Measurements from ENCODE around the gene PREB.
"Not testable (repeated sequence)": the region's sequence is repeated elsewhere in the genome, so short reads cannot be mapped to it uniquely, and the experiment has no call there.

The PREB gene
- 23.7 to 42.3 (median 37.2) reads per million in 4 donors for total RNA-seq

- DNase-seq = peak; percentile 96 to 99 (median 97)
Observed at GRCh38 chr2:27133905-27134780, at the start of gene PREB. PREB (minus strand) TSS chr2:27134636; CDS start chr2:27134421, 215 bp downstream.

- DNase-seq = no peak
Observed at GRCh38 chr2:27184115-27184514, 49.7 kb upstream of the PREB start.

- no peak for DNase-seq
Observed at GRCh38 chr2:27182346-27182745, 47.9 kb upstream of the PREB start.

DNA sequence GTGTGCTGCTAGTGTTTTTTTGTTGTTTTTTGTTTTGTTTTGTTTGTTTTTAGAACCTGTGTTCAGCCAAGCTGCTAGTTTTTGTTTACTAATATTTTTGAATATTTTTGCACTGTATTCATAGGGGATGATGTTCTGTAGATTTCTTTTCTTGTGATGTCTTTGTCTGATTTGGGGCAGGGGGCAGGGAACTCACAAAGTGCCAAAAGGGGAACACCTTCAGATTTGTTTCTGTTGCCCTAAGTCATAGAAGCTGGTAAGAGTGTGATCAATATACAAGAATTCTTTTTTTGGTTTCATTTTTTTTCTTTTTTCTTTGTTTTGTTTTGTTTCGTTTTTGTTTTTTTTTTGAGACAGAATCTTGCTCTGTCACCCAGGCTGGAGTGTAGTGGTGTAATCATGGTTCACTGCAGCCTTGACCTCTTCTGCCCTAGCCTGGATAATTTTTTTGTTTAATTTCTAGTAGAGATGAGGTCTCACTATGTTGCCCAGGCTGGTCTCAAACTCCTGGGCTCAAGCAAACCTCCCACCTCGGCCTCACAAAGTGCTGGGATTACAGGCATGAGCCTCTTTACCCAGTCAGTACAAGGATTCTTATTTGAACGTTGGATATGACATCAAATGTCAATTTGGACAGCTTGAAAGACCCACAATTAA is 45.0 kb upstream of the PREB start:
- no peak for DNase-seq

DNA sequence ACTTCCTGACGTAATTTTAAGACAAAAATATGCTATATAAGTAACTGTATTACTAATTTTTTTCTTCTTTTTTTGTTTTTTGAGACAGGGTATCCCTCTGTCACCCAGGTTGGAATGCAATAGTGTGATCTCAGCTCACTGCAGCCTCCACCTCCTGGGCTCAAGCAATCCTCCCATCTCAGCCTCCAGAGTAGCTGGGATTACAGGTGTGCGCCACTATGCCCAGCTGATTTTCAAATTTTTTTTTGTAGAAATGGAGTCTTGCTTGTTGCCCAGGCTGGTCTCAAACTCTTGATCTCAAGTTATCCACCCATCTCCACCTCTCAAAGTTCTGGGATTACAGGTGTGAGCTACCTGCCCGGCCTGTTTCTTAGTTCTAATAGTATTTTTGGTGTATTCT is 44.0 kb upstream of the PREB start:
- DNase-seq = no peak

- no peak for DNase-seq
Observed at GRCh38 chr2:27177441-27178351, 43.3 kb upstream of the PREB start.

- not testable (repeated sequence) for DNase-seq
Observed at GRCh38 chr2:27175781-27176180, 41.3 kb upstream of the PREB start.

- no peak for DNase-seq
Observed at GRCh38 chr2:27175330-27175729, 40.9 kb upstream of the PREB start.

DNA sequence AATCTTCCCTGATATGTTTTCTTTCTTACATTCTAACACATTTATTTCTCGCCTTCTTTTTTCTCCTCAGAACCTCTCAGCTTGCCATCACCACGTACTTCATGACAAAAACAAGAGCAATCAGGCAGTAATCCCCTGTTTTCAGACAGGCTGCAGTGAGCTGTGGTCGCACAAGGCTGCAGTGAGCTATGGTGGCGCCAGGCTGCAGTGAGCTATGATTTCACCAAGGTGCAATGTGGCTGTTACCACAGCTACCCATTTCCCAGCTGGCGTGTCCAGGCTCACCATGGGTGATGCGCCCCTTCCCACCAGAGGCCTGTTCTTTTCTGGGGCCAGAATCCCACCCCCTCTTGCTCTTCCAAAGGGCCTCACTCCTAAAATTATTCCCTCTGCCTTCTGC is 40.2 kb upstream of the PREB start:
- DNase-seq = no peak

DNA sequence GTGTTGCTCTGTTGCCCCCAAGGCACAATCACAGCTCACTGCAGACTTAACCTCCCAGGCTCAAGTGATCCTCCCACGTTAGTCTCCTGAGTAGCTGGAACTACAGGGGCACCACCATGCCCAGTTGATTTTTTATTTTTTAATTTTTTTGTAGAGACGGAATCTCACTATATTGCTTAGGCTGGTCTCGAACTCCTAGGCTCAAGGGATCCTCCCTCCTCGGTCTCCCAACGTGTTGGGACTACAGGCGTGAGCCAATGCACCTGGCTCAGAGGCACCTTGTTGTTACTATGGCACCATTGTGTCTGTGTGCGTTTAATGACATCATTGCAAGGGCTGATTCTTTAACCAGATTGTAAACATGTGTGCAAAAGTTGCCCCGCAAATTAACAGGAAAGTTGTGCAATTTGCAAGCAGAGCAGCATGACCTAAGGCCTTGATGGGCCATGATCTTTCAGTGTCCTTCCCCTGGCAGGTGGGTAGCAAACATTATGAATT is 37.0 kb upstream of the PREB start:
- no peak for DNase-seq

DNA sequence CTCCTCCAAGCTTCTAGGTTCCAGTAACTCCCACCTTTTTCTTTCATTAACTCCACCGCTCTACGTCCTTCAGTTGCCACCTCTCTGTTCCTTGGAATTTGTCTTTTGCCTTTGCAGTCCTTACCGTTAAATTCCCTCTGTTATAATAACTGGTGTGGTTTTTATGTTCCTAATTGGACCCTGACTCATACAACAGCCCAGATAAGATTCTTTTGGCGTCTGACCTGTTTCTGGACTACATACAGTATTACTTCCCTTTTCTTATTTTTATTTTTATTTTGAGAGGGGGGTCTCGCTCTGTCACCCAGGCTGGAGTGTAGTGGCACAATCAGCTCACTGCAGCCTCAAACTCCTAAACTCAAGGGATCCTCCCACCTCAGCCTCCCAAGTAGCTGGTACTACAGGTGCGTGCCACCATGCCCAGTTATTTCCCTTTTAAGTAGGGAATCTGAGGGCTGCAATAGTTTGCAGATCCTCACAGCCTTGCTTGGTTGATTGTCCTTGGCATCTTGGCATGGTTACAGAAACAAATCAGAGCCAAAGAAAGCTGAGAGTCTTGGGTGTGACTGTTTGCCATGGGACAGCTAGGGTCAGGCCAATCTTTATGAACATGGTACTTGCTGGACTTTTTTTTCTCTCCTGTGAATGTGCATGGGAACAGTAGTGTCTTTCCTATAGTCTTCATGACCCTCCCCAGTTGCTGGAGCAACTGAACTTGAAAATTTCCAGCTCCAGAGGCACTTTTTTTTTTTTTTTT is 36.3 kb upstream of the PREB start:
- no peak for DNase-seq

DNA sequence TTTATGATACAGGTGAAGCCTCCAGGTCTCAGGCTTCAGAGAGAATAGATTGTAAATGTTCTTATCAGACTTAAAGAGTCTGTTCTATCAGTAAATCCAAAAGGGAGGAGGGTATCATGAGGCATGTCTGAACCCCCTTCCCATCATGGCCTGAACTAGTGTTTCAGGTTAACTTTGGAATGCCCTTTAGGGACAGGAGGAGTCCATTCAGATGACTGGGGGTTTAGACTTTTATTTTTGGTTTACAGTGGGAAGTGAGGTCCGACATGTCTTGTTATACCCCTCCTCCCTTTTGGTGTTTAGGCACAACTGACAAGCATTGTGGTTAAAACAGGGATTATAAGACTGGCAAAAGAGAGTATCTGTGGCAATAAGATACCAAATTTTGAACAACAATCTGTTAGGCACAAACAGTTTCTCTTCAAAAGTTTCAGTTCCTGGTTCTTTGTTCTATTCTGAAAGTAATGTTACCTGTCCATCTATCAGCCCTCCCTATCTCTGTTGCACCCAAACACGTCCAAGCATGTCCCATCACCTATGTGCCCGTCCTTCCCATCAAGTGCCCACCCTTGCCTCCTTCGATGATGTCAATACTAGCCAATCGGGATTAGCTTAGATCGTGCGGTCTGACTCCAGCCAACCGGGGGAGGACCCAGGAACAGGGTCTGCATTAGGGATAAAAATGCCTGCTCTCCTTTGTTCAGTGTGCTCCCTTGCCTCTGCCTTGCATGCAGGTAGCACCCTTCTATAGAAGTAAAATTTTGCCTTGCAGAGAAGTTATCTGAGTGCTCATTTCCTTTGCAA is 30.7 kb upstream of the PREB start:
- no peak for DNase-seq

DNA sequence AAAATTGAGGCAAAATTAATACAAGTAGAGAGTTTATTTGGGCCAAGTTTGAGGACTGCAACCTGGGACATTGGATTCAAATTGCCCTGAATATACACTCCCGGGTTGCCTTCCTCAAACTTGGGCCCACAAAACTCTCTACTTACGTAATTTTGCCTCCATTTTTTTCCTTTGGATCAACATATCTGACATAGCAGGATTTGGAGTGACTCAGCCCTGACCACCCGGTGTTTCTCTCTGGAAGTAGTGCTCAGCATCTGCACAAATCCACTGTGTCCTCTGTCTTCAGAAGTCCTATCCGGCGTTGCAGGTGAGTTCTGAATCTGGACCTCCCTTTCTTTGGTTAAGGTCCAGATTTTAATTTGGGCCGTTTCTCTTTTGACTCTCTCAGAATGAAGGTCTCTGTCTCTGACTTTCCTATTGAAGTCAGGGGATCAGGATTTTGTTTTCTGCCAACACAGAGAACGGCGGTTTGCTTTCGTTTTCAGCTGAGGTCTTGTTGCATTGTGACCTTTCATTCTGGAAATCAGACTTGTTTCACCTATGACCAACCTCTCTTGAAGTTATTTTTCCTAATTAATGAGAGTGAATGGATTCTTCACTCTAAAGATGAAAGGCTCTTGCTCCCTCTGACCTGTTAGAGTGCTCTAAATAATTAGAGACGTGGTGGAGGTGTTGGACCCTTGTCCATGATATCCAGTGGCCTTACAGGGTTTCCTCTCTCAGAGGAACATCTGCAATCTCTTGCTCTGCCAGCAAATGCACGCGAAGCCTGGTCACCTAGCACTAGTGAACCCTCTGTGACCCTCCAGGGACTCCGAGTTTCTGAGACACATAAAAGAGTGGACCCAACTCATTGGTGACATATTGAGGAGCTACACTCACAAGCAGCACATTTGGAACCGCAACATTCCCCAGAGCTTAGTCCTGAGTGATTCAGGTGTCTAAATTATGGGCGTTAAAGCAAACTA is 28.0 kb upstream of the PREB start:
- no peak for DNase-seq

- DNase-seq = no peak
Observed at GRCh38 chr2:27160191-27160590, 25.8 kb upstream of the PREB start.

GRCh38 chr2:27159271-27159670 is 24.8 kb upstream of the PREB start:
- DNase-seq = no peak

DNA sequence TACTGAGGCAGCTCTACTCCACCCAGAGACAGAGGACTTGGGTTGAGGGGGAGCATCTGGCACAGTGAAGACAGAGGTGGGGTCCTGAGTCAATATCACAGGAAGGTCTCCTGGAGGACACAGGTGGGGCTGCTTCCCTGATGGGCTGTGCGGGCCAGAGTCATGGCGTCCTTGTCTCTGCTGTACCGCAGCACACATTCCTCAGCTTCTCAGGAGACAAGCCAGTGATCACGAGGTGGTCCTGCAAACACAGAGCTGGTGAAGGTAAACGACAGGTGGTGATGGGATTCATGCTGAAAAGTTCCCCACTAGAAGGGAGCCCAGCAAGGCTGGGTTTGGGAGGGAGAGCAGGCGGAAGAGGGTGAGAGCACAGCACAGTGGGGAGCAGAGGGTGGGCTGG is 24.0 kb upstream of the PREB start:
- no peak for DNase-seq

DNA sequence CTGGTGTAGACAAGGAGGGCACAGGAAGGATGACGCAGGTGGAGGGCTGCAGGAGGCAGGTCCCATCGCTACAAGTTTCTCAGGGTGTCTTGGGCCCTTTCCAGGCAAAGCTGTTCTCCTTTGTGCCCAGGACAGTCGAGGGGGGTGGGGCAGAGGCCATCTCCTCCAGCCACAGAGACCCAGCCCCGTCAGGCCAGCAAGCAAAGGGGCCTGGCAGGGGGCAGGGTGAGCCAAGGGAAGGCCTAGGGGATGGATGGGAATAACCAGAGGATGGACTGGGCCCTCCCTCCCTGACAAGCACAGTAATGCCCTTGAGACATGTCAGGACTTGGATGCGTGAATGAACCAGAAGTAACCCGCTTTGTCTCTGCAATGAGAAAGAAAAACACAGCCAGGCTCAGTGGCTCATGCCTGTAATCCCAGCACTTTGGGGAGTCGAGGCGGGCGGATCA is 20.7 kb upstream of the PREB start:
- no peak for DNase-seq

DNA sequence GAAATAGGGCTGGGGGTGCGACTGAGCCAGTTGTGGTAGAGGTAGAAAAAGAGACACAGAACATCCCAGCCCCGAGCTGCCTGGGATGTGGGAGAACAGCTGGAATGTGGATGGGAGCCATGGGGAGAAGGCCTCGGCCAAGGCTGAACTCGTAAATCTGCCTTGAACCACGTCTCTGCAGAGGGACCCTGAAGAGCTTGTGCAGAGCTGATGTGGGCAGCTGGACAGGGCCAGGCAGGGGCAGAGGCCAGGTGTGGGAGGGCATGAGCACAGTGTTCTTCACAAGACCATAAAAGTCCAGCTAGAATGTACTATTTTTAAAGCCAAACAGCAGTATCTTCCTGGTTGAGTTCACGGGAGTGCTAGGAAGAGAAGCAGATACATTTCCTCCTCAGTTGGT is 20.1 kb upstream of the PREB start:
- DNase-seq = no peak

DNA sequence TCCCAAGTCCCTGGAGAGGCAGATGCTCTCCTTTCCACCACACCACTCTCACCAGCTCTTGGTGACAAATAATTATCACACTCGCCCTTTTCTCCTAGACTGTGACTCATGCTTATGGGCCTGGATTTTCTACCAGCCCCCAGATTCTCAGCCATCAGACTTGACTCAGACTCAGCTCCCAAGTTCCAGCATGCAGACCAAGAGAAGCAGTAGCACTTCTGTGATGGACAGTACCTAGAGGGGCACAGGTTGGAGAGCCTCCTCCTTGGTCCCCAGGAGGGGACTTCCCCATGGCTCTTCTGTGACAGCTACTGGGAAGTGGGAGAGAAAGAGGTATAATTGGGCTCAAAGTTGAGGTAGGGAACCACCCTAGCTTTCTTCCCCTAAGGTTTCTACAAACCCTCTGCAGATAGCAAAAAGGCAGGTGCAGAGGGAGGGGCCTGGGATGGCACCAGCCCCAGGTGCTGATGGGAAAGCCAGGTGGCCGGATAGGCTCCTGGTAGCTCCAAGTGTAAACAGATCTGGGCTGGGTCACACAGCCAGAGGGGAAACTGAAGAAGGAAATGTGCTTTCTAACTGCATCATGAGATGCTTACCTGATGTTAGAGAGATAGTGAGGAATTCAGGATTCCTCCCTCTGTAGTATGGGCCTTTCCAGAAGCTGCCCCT is 18.5 kb upstream of the PREB start:
- no peak for DNase-seq
